DND-41 (cell line): ENCODE measurements around the gene TMEM45A.
"Not testable (repeated sequence)": the region's sequence is repeated elsewhere in the genome, so short reads cannot be mapped to it uniquely, and the experiment has no call there.

Experiments
- ATAC-seq: fragments of 200-7000 bp; cut with Tn5 transposase; 3 replicates; pipeline ENCODE4 v1.9.1; 2021; ENCODE audit warnings: low read depth; ENCODE audit not compliant: insufficient read depth
- DNase-seq: peaks from one replicate; pipeline ENCODE4 v3.0.0-alpha.2; 2020
- H2AFZ ChIP-seq: 2 replicates; pipeline ENCODE4 v1.6.0; 2012; ENCODE audit warnings: low read depth, low read length
- H3K27ac ChIP-seq: 2 replicates; pipeline ENCODE4 v1.5.1; 2012; ENCODE audit warnings: low read length, inconsistent platforms
- H3K27me3 ChIP-seq: fragments of 200-600 bp; sonication (generic); 2 replicates; pipeline ENCODE4 v1.6.0; 2012; ENCODE audit warnings: low read length, mild to moderate bottlenecking, inconsistent platforms; ENCODE audit not compliant: insufficient read depth, poor library complexity
- H3K36me3 ChIP-seq: 2 replicates; pipeline ENCODE4 v1.5.1; 2012; ENCODE audit warnings: low read length, inconsistent platforms; ENCODE audit not compliant: insufficient read depth
- H3K4me1 ChIP-seq: 2 replicates; pipeline ENCODE4 v1.5.1; 2012; ENCODE audit warnings: mild to moderate bottlenecking, low read length; ENCODE audit not compliant: insufficient read depth
- H3K4me2 ChIP-seq: 2 replicates; pipeline ENCODE4 v1.6.0; 2012; ENCODE audit warnings: mild to moderate bottlenecking, moderate library complexity, low read length, inconsistent platforms; ENCODE audit not compliant: insufficient read depth
- H3K4me3 ChIP-seq, 2 experiments: fragments of 200-600 bp in 1 of 2; shearing (Covaris generic) in 1 of 2; 2 replicates each; pipeline ENCODE4 v1.5.1; 2012 to 2016; ENCODE audit warnings: inconsistent platforms in 2 of 2, low read length in 2 of 2, mild to moderate bottlenecking in 2 of 2, low read depth in 1 of 2, moderate library complexity in 1 of 2
- H3K79me2 ChIP-seq: 2 replicates; pipeline ENCODE4 v1.6.0; 2012; ENCODE audit warnings: low read length, inconsistent platforms; ENCODE audit not compliant: insufficient read depth
- H3K9ac ChIP-seq: 2 replicates; pipeline ENCODE4 v1.6.0; 2012; ENCODE audit warnings: low read depth, mild to moderate bottlenecking, inconsistent platforms, low read length, moderate library complexity
- H3K9me3 ChIP-seq: 2 replicates; pipeline ENCODE4 v1.5.1; 2012; ENCODE audit warnings: low read length, moderate library complexity, mild to moderate bottlenecking, inconsistent platforms; ENCODE audit not compliant: insufficient read depth, severe bottlenecking
- H4K20me1 ChIP-seq: 2 replicates; pipeline ENCODE4 v1.6.0; 2012; ENCODE audit warnings: low read length; ENCODE audit not compliant: insufficient read depth
- CTCF ChIP-seq: IDR thresholded peaks from 2 replicates; pipeline ENCODE4 v1.5.1; 2012; ENCODE audit warnings: borderline replicate concordance, low read length, moderate library complexity, mild to moderate bottlenecking; ENCODE audit not compliant: poor library complexity, severe bottlenecking; ENCODE audit errors: extremely low read depth
- EZH2 ChIP-seq: IDR thresholded peaks from 3 replicates; pipeline ENCODE4 v1.6.1; 2012; ENCODE audit warnings: borderline replicate concordance, low read depth, mild to moderate bottlenecking, moderate library complexity, low read length, inconsistent platforms; ENCODE audit not compliant: severe bottlenecking

The TMEM45A gene

GRCh38 chr3:100470951-100471350, 21.5 kb upstream of the TMEM45A start:
- Histone ChIP-seq H3K9ac (no peak overlapping the region), H2AFZ (no peak overlapping the region), H3K79me2 (no peaks in the 10 kb centered on the region), H3K4me1 (no peaks in the 10 kb centered on the region), H3K27ac (no peak overlapping the region), H3K36me3 (no peaks in the 10 kb centered on the region), H3K9me3 (peaks cover 4% of the 10 kb centered on the region), H3K4me2 (no peak overlapping the region), H4K20me1 (no peaks in the 10 kb centered on the region), H3K4me3 (no peak overlapping the region), H3K27me3 (no peaks in the 10 kb centered on the region)
- no peak for DNase-seq
- no peak for ATAC-seq
- TF ChIP-seq CTCF = no peak
- TF ChIP-seq EZH2 = no peak

- DNase-seq (no peak), ATAC-seq (no peak)
- Histone ChIP-seq H3K4me2 (no peak overlapping the region), H3K27me3 (no peaks in the 10 kb centered on the region), H4K20me1 (no peaks in the 10 kb centered on the region), H2AFZ (no peak overlapping the region), H3K4me3 (no peak overlapping the region), H3K9ac (no peak overlapping the region), H3K79me2 (no peaks in the 10 kb centered on the region), H3K36me3 (no peaks in the 10 kb centered on the region), H3K4me1 (no peaks in the 10 kb centered on the region), H3K27ac (no peak overlapping the region), H3K9me3 (peaks cover 4% of the 10 kb centered on the region)
- TF ChIP-seq EZH2 = no peak
- no peak for TF ChIP-seq CTCF
Measured at GRCh38 chr3:100471444-100471843, 21.0 kb upstream of the TMEM45A start.

GRCh38 chr3:100477851-100478360, 14.5 kb upstream of the TMEM45A start:
- H3K9me3 ChIP-seq, DNase-seq, ATAC-seq, H3K4me1 ChIP-seq, H3K27me3 ChIP-seq, H3K4me3 ChIP-seq, H3K4me2 ChIP-seq, H3K36me3 ChIP-seq, H3K27ac ChIP-seq, H3K9ac ChIP-seq, H2AFZ ChIP-seq, H3K79me2 ChIP-seq, H4K20me1 ChIP-seq: not testable (repeated sequence)

GRCh38 chr3:100478521-100478920, 13.9 kb upstream of the TMEM45A start:
- not testable (repeated sequence) for H3K27me3 ChIP-seq, H3K4me1 ChIP-seq, H3K27ac ChIP-seq, H3K9me3 ChIP-seq, DNase-seq, H3K4me3 ChIP-seq, H3K79me2 ChIP-seq, H3K36me3 ChIP-seq, H3K9ac ChIP-seq, H3K4me2 ChIP-seq, H4K20me1 ChIP-seq, ATAC-seq, H2AFZ ChIP-seq
